Putamen (tissue), 1 donor: ENCODE measurements around the gene FGF18.

Experiments used
- DNase-seq: peaks from one replicate; pipeline ENCODE4 v3.0.0-alpha.2; 2016; ENCODE audit warnings: low spot score

FGF18 gene

DNA sequence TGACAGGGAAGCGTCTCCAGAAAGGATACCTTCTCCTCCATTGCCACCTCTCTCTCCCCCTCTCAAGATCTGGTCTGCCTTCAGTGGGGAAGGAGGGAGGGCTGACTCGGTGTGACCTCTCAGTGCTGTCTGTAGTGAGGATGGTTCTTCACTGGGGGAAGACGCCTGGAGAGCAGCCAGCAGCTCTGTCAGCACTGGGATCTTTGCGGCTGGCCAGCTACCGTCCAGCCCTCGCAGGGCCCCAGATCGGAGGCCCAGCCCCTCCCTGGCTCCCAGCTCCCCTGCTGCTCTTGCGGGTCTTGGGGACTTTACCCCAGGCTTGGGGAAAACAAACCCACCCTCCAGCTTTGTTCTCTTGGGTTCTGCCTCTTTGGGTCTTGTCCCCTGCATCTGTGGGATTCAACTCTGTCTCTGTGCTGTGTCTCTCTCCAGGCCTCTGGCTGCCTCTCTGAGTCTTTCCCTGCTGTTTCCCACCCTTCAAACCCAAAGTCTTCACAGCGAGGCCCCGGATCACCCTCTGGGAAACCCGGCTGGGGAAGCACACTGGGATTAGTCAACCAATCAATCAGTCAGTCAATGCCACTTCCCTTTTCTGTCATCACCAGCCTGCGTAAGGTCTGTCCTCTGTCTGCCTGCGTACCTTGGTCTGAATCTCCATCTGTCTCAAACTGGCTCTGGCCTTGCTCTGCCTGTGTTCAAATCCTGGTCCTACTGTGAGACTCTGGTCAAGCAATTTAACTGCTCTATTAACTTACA lies 23.0 kb downstream of the FGF18 start:
- no peak for DNase-seq

DNA sequence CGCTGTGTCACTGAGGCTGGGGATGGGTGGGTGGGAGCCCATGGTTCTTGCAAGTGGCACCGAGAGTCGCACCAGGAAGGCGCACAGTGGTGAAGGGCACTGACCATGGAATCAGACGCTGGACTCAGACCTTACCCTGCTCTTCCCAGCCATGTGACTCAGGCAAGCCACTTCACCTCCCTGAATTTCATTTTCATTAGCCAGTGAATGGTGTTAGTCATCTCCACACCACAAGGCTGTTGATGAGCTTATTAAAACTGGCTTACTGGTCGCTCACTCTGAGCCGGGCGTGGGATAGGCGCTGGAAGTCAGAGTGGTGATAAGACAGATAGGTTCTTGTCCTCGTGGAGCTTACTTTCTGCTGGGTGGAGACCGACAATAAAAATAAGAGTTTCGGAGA lies 25.1 kb downstream of the FGF18 start:
- DNase-seq, result no peak

DNA sequence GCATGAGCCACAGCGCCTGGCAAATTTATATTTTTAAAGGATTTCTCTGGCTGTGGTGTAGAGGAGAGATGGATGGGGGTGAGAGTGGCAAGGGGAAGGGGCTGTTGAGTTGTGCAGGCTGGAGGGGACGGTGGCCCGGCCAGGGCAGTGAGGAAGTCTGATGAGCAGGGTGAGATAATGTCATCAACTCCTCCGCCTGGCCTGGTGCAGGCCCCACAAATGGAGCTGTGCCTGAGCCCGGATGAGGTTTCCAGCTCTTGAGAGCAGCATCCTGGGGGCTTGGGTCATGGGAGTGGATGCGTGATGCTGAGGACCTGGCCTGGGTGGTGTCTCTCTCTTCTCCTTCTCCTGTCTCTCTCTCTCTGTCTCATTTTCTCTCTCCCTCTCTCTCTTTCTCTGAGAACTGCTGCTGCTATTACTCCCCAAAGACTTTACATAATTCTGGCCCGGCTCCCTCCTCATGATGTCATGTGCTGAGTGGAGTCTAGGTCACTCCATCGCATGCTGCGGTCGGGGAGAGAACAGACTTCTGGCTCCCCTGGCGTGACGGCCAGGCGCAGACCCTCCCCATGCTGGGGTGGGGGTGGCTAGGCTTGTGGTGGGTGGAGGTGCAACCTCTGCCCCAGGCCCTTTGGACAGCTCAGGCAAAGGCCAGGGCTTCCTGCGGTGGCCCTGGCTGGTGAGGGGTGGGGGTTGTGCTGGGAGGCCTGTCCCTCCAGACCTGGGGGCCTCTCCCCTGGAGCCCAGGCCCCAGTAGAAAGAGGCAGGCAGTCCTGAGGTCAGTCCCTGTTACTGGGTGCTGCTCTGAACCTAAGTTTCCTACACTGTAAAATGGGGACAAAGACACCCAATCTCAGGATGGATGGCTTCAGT lies 26.4 kb downstream of the FGF18 start:
- no peak for DNase-seq

DNA sequence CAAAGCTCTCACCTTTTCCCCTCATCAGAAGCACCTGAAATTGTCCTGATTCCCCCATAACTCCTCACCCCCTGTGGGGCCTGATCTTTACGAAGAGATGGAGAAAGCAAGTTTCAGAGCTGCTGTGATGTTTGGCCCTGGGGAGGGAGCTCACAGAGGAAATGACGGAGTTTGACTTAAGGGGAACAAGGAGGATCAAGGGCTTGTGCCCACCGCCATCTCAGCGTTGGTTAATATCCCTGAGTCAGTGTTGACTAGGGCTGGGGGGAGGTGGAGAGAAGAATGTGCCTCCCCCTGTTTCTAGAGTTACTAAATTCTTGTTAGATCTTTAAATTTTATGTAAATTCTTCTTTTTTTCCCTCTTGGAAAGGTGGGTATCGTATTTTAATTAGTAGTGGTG lies 27.8 kb downstream of the FGF18 start:
- DNase-seq, result no peak

DNA sequence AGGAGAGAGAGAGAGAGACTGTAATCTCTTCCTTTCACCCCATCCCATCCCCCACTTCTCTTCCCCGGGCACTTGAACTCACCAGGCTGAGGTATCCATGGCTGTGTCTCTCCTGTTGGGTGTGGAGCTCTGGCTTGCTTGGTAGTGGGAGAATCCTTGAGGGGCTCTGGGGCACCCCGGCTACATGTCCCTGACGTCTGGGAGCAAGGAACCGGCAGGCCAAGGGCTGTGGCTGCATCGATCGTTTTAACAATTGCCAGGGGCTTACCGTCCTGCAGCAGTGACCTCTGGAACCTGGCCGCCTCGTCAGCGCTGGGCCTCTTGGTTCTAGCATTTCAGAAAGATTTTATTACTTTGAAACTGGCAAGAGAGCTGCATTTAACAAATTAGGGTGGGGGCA lies 30.0 kb downstream of the FGF18 start:
- DNase-seq, result no peak

DNA sequence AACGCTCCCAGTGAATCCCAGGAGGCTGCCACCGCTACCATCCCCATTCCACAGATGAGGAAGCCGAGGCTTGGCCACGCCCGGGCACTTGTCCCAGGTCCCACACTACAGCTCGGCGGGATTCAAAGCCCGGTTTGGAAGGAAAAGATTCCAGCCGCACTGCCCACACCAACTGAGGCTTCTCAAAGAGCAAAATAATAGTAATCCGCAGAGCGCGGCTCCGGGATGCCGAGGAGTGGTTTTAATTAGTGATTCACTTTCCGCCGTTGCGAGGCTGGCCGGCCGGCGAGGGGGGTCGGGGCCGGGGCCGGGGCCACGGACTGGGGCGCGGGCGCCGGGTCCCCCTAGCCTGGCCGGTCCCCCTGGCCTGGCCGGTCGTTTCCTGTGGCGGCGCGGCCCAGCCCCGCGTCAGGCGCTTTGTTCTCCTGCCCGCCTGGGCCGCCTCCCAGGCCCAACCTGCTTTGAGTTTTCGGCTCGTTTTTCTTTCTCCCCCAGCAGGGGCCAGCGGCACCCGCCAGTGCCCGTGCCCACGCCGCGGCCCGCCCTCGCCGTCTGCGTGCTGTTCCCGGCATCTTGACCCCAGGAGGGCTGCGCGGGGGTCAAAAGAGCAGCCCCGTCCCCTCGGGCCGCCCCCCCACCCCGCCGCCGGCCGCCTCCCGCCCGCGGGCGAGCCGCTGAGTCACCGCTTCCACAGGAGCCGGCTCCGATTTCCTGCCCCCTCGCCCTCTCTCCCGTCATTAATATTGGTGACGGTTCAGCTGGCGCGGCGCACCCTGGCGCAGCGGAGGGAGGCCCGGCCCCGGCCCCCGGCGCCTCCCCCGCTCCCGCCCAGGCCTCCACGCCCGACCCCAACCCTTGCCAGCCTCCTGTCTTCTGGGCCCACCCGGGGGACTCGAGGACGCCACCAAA lies 31.2 kb downstream of the FGF18 start:
- no peak for DNase-seq

DNA sequence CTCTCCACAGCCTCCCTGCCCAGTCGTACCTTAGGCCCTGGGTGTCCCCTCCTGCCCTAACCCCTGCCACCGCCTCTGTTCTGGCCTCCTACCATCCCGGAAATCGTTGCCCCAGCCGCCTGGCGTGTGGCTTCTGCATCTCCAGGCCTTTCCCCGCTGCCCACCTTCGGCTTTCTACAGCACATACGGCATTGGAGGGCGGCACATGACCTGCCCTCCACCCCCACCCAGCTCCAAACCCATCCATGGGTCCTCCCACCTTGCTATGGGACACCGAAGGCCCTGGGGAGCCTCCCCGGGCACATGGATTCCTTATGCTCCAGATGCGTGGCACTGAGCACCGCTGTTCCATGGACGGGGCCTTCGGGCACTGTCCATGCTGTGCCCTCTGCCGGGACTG lies 32.0 kb downstream of the FGF18 start:
- DNase-seq, result no peak

DNA sequence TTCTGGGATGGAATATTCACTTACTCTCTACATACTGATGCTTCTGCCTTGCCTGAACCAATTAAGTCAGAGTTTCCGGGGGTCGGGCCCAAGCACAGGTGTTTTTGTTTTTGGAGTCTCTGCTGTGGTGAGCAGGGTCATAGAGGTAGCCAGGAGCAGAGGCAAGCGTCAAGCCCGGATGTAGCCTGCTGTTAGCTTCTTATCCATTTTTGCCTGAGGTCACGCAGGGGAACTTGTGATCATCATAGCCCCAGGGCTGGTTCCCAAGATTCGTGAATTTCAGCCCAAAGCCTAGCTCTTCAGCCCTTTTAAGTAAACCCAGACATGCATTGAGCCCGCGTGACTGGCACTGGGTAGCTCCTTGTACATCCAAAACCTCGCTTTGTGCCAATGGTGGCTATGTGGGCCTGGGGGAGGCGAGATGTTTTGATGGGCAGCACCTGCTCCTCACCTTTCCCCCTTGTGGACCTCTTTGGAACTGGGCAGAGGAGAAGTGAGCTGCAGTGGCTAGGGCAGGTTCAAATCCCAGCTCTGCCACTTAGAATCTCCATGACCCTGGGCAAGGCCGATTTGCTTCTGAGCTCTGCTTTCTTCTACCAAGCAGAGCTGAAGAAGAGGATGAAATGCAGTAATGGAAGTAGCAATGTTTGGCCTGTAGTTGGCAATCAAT lies 33.7 kb downstream of the FGF18 start:
- DNase-seq, result no peak

DNA sequence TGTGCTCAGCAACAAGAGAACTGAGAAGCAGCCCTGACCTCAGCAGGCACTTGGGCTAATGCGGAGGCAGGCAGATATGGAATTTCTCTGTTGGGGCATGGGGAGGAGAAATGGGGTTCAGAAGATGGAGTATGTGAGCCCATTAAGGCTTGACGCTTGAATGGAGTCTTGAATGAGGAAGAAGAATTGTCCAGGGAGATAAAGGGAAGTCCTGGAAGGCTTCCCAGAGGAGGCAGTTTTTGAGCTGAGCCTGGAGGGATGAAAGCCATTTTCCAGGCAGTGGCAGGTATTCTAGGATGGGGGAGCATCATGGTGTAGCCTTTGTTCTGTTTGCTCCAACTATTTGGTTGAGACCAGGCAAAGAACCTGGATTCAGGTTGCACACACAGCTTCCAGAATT lies 34.5 kb downstream of the FGF18 start:
- no peak for DNase-seq

DNA sequence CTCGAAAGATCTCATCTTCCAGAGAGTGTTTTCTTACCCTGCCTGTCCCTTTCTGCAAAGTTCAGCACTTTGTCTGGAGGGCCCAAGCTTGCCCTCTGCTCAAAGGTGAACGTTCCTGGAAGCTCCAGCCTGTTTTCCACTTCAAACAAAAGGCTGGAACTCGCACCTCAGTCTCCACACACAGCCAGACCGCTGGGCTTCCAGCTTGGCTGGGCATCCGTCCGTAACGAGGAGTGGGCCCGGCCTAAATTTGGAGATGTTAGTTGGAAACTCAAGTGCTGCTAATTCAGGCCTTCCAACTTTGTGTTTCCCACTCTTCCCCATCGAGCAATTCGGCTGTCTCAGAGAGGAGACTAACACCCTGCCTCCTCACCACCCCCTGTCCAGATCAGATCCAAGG lies 35.1 kb downstream of the FGF18 start:
- DNase-seq, result no peak

DNA sequence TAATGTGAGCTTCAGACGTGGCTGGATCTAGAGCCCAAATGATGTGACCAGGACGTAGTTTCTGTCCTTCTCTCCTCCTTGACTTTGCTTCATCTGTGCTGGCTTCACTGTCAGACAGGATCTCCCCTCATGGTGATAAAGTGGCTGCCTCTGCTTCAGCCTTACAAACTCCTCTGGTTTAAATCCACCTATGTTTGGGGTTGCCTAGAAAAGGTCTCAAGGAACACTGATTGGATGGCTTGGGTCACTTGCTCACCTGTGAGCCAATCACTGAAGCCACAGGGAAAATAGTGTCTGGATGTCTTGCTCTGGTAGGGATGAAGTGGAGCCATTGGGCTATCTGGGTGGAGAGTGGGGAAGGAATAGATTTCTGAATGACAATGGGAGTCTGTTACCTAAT lies 36.1 kb downstream of the FGF18 start:
- DNase-seq, result no peak

DNA sequence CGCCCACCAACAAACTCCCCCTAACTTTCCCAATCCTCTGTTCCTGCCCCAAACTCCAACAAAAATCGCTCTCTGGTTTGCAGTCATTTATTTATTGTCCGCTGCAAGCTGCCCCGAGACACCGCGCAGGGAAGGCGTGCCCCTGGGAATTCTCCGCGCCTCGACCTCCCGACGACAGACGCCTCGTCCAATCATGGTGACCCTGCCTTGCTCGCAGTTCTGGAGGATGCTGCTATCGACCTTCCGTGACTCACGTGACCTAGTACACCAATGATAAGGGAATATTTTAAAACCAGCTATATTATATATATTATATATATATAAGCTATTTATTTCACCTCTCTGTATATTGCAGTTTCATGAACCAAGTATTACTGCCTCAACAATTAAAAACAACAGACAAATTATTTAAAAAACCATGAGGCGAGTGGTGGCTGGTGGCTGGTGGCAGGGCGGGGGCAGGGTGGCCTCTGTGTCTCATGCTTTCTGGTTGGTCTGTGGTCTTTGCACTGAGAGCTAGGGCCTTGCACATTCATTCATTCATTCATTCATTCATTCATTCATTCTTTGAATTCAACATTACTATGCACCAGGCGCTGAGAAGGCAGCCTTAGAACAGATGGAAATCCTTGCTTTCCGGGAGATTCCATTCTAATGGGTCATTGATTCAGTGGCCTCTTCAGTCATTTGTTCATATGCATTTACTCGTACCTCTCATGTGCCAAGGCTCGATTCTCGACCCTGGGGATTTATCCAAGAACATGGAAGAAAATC lies 37.9 kb downstream of the FGF18 start:
- DNase-seq, result no peak

DNA sequence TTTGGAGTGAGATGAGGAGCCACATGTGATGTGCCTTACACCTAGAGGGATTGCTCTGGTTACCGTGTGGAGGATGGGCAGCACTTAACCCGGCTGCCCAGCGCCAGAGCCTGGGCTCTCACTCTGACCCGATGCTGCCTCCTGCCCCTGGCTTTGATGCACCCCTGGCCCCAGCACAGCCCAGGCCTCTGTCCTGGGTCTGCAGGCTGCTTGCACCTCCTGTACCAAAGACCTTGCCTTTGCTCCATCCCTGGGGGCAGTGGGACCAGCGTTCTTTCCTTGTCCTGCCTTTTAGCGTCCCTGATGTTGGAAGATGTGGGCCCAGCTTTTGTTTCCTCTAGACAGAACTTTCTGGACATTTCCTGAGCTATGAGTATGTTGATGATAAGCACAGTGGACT lies 40.4 kb downstream of the FGF18 start:
- no peak for DNase-seq

DNA sequence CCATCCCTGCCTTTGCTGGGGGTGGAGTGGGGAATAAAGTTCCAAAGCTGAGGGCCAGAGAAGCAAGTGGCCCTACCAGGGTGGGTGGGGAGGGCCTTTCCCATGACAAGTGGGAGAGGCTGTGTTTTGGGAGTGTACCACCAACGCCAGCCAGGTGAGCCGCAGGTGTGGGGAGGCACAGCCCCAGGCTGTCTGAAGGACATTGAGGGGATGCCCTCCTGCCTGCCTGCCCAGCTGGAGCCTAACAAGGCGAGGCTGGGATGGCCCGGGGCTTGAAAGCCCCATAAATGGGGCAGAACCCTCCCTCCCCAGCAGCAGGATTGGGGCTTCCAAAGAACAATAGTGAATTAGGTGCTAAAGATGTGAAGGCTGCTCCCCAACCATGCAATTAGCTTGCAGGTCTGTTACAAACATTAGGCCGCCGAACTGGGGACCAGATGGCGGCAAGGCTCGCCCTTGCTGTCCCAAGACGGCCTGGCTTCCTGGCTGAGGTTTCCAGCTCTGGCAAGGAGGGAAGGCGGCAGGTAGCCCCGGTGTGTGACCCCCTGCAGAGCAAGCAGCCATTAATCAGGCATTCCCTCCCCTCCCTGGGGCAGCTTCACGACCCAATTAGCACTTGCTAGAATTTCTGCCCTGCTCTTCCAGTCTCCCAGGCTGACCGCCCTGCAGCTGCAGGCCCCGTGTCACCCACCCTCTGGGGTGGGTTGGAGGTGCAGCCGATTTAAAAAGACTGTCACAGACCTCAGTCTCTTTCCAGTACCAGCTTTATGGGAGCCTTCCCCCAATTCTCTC lies 42.9 kb downstream of the FGF18 start:
- no peak for DNase-seq

DNA sequence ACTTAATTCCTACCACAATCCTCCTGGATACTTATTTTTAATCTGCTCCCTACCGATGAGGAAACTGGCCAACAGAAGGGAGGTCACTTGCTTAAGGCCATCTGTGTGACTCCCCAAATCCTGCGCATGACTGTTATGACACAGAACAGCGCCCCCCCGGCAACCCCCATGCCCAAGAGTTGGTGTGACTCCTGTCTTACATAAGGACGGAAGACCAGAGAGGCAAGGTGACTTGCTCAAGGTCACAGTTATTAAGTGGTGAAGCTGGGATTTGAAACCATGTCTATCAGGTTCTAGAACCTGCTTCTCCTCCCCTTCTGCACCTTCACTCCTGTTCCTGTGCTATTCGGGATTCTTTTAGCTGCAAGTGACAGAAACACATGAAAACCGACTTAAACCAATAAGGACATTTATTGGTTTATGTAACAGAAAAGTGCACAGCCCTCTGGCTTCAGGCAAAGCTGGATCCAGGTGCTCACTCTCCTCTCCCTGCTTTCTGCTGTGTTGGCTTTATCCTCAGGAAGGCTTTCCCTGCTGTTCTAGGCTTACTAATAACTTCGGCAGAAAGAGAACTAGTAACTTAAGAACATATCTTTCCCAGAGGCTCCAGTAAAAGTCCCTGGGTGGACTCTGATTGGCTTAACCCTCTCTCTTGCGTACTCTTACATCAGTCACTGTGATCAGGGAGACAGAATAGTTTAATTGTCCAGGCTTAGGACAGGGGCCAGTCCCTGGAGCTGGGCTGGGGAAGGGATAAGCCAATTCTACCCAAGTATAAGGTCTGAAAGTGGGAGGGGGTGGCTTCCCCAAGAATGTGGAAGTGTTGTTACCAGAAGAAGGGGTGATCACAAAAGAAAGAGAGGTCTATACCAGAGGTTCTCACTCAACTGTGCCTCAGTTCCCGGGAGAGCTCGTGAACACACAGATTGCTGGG lies 43.7 kb downstream of the FGF18 start:
- no peak for DNase-seq

DNA sequence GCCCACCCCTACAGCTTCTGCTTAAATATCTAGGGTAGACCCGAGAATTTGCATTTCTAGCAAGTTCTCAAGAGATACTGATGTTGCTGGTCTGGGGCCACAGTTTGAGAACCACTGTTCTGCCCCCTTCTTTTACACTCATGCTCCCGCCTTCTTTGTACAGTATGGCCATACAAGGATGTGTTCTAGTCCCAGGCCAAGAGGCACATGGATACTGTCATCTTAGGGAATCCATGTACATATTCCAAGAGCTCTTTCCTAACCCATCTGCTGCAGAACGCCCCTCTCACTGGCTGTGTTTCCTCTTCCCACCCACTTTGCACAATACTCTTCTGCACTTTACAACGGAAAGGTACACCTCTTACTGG lies 44.4 kb downstream of the FGF18 start:
- no peak for DNase-seq

DNA sequence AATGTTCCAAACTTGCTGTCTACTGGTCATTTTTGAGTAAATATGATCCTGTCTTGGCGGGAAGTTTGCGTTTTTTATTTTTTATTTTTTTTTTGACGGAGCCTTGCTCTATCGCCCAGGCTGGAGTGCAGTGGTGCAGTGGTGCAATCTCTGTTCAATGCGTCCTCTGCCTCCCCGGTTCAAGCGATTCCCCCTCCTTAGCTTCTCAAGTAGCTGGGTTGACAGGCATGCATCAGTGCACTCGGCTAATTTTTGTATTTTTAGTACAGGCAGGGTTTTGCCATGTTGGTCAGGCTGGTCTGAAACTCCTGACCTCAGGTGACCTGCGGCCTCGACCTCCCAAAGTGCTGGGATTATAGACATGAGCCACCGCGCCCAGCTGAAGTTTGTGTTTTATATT lies 45.4 kb downstream of the FGF18 start:
- DNase-seq, result no peak

DNA sequence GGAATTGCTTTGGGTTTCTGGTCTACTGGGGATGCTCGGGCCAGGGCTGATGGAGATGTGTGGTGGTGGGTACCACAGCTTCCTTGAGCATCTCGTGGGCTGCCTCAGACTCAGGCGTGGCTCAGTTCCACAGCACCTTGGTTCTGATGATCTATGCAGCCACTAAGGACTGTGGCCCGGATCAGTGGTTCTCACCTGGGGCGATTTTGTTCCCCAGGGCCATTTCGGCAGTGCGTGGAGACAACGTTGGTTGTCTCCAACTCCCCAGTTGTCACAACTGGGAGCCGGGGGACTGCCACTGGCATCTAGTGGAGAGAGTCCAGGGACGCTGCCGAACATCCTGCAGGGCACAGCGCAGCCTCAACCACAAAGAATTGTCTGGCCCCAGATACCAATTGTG lies 47.7 kb downstream of the FGF18 start:
- DNase-seq, result no peak

DNA sequence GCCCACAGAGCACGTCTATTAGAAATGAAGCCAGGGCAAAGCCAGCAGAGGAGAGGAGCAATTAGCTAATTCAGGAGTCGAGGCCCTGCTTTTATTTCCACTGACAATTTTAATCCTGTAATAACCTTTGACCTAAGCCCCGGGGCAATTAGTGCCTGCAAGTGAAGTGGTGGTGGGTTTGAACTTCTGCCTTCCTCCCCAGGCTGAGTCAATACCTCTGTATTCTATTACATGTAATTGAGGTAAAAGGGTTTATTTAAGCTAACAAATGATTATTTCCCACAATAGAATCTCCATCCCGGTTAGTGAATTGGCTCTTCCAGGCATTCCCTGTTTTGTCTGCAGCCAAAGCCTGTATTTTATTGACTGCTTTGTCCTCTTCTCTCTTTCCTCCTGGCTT lies 49.9 kb downstream of the FGF18 start:
- DNase-seq, result no peak
